Spinal cord (tissue), 10 donors: ENCODE measurements around the gene DMD. TPM values are rescaled to one million over a fixed set of nuclear protein-coding genes. Genes with fewer than 3 reads are reported as not detected.

Experiments used
- DNase-seq, 6 donors: peaks; one replicate each; pipeline versions ENCODE4 v3.0.0 to v3.0.0-alpha.2; 2013 to 2015; ENCODE audit warnings: low spot score in 6 of 6, low read depth in 4 of 6
- H3K27ac ChIP-seq: one replicate; pipeline ENCODE4 v1.5.1; 2013; ENCODE audit warnings: low read depth, low read length, control low read depth
- H3K27me3 ChIP-seq: one replicate; pipeline ENCODE4 v1.6.1; 2013; ENCODE audit warnings: low read length; ENCODE audit not compliant: control insufficient read depth, insufficient read depth
- H3K36me3 ChIP-seq: one replicate; pipeline ENCODE4 v1.6.1; 2013; ENCODE audit warnings: low read length; ENCODE audit not compliant: control insufficient read depth, insufficient read depth
- H3K4me1 ChIP-seq: one replicate; pipeline ENCODE4 v1.6.1; 2013; ENCODE audit warnings: low read length; ENCODE audit not compliant: control insufficient read depth, insufficient read depth
- H3K4me3 ChIP-seq: one replicate; pipeline ENCODE4 v1.5.1; 2013; ENCODE audit warnings: low read depth, low read length, control low read depth
- H3K9me3 ChIP-seq: one replicate; pipeline ENCODE4 v1.6.1; 2013; ENCODE audit warnings: low read length; ENCODE audit not compliant: control insufficient read depth, insufficient read depth
- WGBS: methylation state at CpG from one replicate; pipeline ENCODE4 v1.1.5; 2013; ENCODE audit warnings: missing lambda C conversion rate; ENCODE audit not compliant: insufficient coverage; 5-methylcytosine and 5-hydroxymethylcytosine counted together
- polyA plus RNA-seq, 2 donors: library from polyadenylated mRNA; unstranded; fragments of 120-200 nt; gene quantifications; one replicate each; pipeline ENCODE4 v1.2.1, GENCODE V29; 2013; ENCODE audit not compliant: insufficient read length in 2 of 2
- total RNA-seq, 2 donors: library from RNA; depleted of rRNA in 1 of 2; stranded (reverse); fragments of 120-200 nt in 1 of 2; fragments of >200 nt in 1 of 2; gene quantifications; one replicate each; pipeline versions ENCODE4 v1.2.3 to v1.2.4, GENCODE V29; 2013 to 2014
- donor health status: healthy.

The DMD gene
- total and polyA plus RNA-seq, 4 donors, result 28.4 to 112 (median 41.9) TPM

DNA sequence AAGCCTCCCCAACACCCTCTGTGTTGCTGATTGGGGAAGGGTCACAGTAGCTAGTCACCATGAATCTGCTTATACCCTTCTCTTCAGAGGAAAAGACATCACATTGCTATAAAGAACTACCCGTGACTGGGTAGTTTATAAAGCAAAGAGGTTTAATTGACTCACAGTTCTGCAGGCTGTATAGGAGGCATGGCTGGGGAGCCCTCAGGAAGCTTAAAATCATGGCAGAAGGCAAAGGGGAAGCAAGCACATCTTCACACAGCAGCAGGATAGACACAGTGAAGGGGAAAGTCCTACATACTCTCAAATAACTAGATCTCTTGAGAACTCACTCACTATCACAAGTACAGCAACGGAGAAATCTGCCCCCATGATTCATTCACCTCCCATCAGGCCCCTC lies 1910.1 kb downstream of the DMD start:
- no peak overlapping the region for H3K4me3 ChIP-seq
- H3K27me3 ChIP-seq, result peaks cover 4% of the 10 kb centered on the region
- H3K27ac ChIP-seq, result no peak overlapping the region
- no peaks in the 10 kb centered on the region for H3K9me3 ChIP-seq
- H3K4me1 ChIP-seq, result no peaks in the 10 kb centered on the region
- no peaks in the 10 kb centered on the region for H3K36me3 ChIP-seq
- DNase-seq, result no peak
- no CpG with 5 or more reads among the region's 2 CpGs for WGBS

DNA sequence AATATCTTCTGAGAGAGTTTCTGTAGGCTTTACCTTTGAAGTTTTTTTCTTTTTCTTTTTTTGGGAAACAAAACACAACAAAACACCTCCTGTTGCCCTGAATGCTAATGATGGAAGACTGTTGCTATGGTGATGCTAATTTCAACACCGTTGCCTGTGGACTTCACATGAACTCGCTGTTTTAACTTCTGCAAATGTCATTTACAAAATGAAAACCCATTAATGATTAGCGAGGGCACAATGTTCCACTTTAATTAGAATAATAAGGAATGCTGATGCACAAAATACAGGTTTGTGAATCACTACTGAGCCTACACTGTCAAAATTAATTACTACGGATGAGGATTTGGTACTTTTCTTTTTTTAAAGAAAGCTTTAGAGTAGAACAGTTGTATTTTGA lies 1912.4 kb downstream of the DMD start:
- Histone ChIP-seq H3K4me1 (no peaks in the 10 kb centered on the region), H3K27ac (no peak overlapping the region), H3K9me3 (no peaks in the 10 kb centered on the region), H3K27me3 (peaks cover 4% of the 10 kb centered on the region), H3K4me3 (no peak overlapping the region), H3K36me3 (no peaks in the 10 kb centered on the region)
- no CpG with 5 or more reads among the region's 4 CpGs for WGBS
- peak in 3 of 6 donors; percentile 19 to 75 (median 21) for DNase-seq

DNA sequence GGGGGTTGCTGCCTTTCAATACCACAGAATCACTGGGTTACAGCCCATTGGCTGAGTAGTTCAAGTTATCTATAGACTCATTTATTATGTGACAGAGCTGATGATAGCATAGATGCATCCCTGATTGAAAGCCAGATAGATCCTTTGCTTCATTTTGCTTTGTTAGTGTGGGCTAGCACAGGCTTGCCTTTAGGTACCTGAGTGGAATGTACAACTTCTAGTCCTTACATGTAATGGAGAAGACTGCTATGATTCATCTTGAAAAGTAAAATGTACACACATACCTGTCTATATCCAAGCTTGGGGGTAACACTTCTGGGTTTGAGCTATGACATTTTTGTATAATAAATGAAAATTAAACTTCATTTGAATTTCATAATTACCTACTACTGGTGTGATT lies 1913.5 kb downstream of the DMD start:
- Histone ChIP-seq H3K9me3 (no peaks in the 10 kb centered on the region), H3K4me3 (no peak overlapping the region), H3K27me3 (peaks cover 4% of the 10 kb centered on the region), H3K27ac (no peak overlapping the region), H3K4me1 (no peaks in the 10 kb centered on the region), H3K36me3 (no peaks in the 10 kb centered on the region)
- DNase-seq, result no peak

DNA sequence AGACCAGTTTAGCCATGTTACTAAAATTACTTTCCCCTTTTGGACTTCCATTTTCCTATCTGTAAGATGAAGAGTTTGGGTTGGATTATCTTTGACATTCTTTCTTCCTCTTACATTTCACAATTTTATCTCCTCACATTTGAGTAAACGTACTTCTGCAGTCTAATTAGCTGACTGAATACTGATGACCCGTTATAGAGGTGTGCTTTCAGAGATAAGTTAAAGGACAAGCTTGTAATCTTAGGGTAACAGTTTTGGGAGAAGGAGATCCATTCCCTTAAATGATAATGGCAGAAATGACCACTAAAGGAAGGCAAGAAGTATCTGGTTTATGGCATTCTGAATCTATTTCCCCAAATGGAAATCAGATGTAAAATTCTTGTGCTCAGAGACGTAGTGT lies 1916.9 kb downstream of the DMD start:
- no peak for DNase-seq
- no peak overlapping the region for H3K27ac ChIP-seq
- H3K36me3 ChIP-seq, result no peaks in the 10 kb centered on the region
- H3K4me3 ChIP-seq, result no peak overlapping the region
- no peaks in the 10 kb centered on the region for H3K9me3 ChIP-seq
- no peaks in the 10 kb centered on the region for H3K4me1 ChIP-seq
- peaks cover 2% of the 10 kb centered on the region for H3K27me3 ChIP-seq
- WGBS, result 88% methylated on average over 1 of the region's 3 CpGs

DNA sequence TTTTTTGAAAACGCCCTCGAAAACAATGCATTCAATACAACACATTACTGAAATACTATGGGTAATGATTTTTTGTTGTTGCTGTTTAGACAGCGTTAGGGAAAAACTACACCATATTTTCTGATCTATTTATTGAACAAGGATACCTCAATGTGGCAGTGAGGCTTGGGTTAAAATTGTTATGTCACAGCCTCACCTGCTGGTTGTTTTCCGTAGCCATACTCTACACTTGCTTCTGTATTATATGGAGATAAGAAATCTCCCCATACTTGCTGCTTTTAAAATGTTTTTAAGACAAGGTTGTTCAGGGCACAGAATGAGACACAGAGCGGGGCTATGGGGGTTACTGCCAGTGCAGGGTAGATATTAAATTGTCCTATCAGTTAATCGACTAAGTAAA lies 1917.9 kb downstream of the DMD start:
- no peaks in the 10 kb centered on the region for H3K4me1 ChIP-seq
- H3K36me3 ChIP-seq, result no peaks in the 10 kb centered on the region
- no peak overlapping the region for H3K4me3 ChIP-seq
- no CpG with 5 or more reads among the region's 6 CpGs for WGBS
- H3K9me3 ChIP-seq, result no peaks in the 10 kb centered on the region
- DNase-seq, result peak in 1 of 6 donors; percentile 6
- H3K27ac ChIP-seq, result no peak overlapping the region
- peaks cover 2% of the 10 kb centered on the region for H3K27me3 ChIP-seq

DNA sequence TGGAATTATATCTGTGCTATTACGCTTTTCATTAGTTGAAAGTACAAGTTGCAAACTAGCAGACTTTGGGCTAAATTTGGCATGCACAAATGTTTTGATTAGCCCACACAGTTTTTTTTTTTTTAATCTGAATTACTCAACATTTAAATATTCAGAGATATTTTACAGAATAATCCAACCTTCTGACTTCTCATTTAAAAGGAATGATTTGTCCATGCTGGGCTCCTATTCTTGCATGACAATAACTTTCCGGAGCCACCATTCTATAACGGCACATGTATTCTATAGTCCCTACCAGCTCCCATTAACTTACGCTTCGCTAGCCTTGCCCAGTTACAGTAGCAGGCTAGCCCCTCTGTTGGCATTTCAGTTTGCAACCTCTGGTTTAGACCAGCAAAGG lies 1920.2 kb downstream of the DMD start:
- H3K4me3 ChIP-seq, result no peak overlapping the region
- no peaks in the 10 kb centered on the region for H3K36me3 ChIP-seq
- H3K9me3 ChIP-seq, result no peaks in the 10 kb centered on the region
- no peak for DNase-seq
- H3K27me3 ChIP-seq, result no peaks in the 10 kb centered on the region
- H3K4me1 ChIP-seq, result no peaks in the 10 kb centered on the region
- H3K27ac ChIP-seq, result no peak overlapping the region
- 65% methylated on average over 4 of the region's 5 CpGs for WGBS

DNA sequence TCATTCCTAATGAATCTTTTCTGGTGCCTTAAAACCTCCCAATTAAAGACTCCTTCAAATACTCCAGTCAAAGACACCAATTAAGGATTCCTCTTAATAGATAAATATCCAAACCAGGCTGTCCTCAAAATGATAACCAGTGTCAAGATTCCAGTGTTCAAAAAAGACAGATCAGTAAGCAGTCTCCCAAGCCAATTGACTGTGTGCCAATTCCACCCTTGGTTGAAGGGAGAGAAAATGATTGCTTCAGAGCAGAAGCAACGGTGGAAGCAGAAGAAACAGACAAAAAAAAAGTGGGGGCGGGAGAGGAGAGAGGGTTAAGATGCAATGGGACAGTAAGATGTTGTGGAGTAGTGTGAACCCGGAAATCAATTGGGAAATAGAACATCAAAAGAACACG lies 1923.5 kb downstream of the DMD start:
- no peak for DNase-seq

DNA sequence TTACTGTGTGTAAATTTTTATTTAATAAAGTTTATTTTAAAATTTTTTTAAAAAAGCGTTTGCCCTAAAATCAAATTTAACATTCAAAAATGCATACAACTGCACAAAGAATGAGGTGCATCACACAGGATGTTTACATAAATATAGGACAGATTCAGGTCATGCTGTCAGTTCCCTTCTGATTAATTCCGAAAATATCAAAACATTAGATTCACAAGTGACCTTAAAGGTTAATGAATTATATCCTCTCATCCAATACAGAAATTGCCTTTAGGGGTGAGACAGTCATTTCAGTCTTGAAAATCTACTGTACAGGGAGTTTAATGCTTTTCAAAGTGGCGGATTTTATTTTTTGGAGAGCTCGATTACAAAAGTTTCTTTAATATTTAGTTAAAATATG lies 1930.8 kb downstream of the DMD start:
- H3K4me3 ChIP-seq, result no peak overlapping the region
- H3K27me3 ChIP-seq, result no peaks in the 10 kb centered on the region
- no CpG with 5 or more reads among the region's 4 CpGs for WGBS
- no peaks in the 10 kb centered on the region for H3K36me3 ChIP-seq
- no peak overlapping the region for H3K27ac ChIP-seq
- no peaks in the 10 kb centered on the region for H3K4me1 ChIP-seq
- DNase-seq, result no peak
- no peaks in the 10 kb centered on the region for H3K9me3 ChIP-seq

More for the DNA sequence above, 1923.5 kb downstream of the DMD start:
- 73% methylated on average over 2 of the region's 4 CpGs for WGBS
- no peaks in the 10 kb centered on the region for H3K36me3 ChIP-seq
- no peaks in the 10 kb centered on the region for H3K4me1 ChIP-seq
- no peak overlapping the region for H3K4me3 ChIP-seq
- H3K27ac ChIP-seq, result no peak overlapping the region
- no peaks in the 10 kb centered on the region for H3K27me3 ChIP-seq
- H3K9me3 ChIP-seq, result no peaks in the 10 kb centered on the region

DNA sequence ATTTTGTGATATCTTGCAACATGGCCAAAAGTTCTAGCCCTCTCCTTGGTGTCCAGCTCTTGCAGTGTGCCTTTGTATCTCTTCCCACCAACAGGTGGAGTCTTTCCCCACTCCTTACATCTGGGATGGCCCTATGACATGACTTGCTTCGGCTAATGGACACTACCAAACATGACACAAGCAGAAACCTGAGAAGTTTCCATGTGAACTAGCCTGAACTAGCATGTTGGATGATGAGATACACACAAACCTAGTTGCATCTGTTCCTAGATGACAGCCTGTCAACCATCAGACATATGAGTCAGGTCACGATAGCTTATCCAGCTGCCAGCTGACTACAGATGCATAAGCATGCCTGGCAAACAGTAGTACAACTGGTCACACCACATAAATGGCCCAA lies 1932.0 kb downstream of the DMD start:
- H3K27me3 ChIP-seq, result no peaks in the 10 kb centered on the region

DNA sequence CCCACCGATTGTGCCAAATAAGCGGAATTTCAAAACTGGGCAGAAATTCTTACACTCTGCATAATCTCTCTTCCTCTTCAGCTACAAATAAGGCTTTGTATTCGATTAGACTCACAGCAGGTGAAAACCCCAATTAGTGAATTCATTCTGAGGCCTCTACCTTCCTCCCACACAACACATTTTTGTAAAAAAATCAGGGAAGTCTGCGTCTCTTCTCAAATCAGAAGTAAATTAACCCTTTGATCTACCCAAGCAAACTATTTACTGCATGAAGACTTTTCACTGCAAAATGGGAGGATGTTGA lies 1938.9 kb downstream of the DMD start:
- H3K9me3 ChIP-seq, result no peaks in the 10 kb centered on the region
- peaks cover 9% of the 10 kb centered on the region for H3K27me3 ChIP-seq
- no peak overlapping the region for H3K4me3 ChIP-seq
- 44% methylated on average over 3 of the region's 4 CpGs for whole genome bisulfite sequencing
- H3K4me1 ChIP-seq, result no peaks in the 10 kb centered on the region
- no peaks in the 10 kb centered on the region for H3K36me3 ChIP-seq
- peak in 1 of 6 donors; percentile 26 for DNase-seq
- no peak overlapping the region for H3K27ac ChIP-seq

More for the DNA sequence above, 1932.0 kb downstream of the DMD start:
- Histone ChIP-seq H3K36me3 (no peaks in the 10 kb centered on the region), H3K4me3 (no peak overlapping the region), H3K4me1 (no peaks in the 10 kb centered on the region), H3K27ac (no peak overlapping the region), H3K9me3 (no peaks in the 10 kb centered on the region)
- 80% methylated on average over 1 of the region's 2 CpGs for WGBS
- DNase-seq, result no peak
